H1 (cell line): ENCODE data around the gene FAM193A. TPM values are rescaled to one million over a fixed set of nuclear protein-coding genes. Genes with fewer than 3 reads are reported as not detected.

Source experiments
- CTCF ChIA-PET: fragments of 300-600 bp; sonication (Branson Sonifier 250); formaldehyde crosslinking; loops from one replicate; lab custom pipeline; 2021; ENCODE audit not compliant: partially characterized antibody; lab: Charles Lee
- POLR2A ChIA-PET: fragments of 300-600 bp; sonication (Branson Sonifier 250); formaldehyde crosslinking; loops from one replicate; lab custom pipeline; 2021; ENCODE audit warnings: inconsistent platforms; ENCODE audit not compliant: partially characterized antibody; lab: Charles Lee
- DNase-seq, 2 experiments: peaks; one replicate each; pipeline versions ENCODE4 v3.0.0 to v3.0.0-alpha.2; 2010 to 2022; ENCODE audit warnings: low spot score in 2 of 2, low read depth in 1 of 2, mixed read lengths in 1 of 2
- FAIRE-seq: peaks from 2 replicates; lab custom pipeline; 2011; peaks lifted over from hg19 to GRCh38; lab: Jason Lieb, UNC
- H2AFZ ChIP-seq: 2 replicates; pipeline ENCODE4 v1.8.1; 2012; ENCODE audit warnings: low read length, inconsistent platforms
- H2AK5ac ChIP-seq: 2 replicates; pipeline ENCODE4 v1.6.1; 2013; ENCODE audit warnings: low read depth, low read length
- H2BK120ac ChIP-seq: replicated peaks from 2 replicates; pipeline ENCODE3; 2013; ENCODE audit warnings: low read depth, low read length, inconsistent platforms
- H2BK12ac ChIP-seq: 2 replicates; pipeline ENCODE4 v1.6.1; 2013; ENCODE audit warnings: low read depth, low read length
- H2BK15ac ChIP-seq: 2 replicates; pipeline ENCODE4 v1.6.1; 2013; ENCODE audit warnings: low read length
- H2BK20ac ChIP-seq: 2 replicates; pipeline ENCODE4 v1.6.1; 2013; ENCODE audit warnings: low read length
- H2BK5ac ChIP-seq: 2 replicates; pipeline ENCODE4 v1.6.1; 2013; ENCODE audit warnings: low read depth, low read length
- H3K14ac ChIP-seq: 2 replicates; pipeline ENCODE4 v1.6.1; 2013; ENCODE audit warnings: inconsistent platforms; ENCODE audit not compliant: insufficient read length
- H3K18ac ChIP-seq: 2 replicates; pipeline ENCODE4 v1.6.1; 2013; ENCODE audit warnings: low read length; ENCODE audit errors: extremely low read depth
- H3K23ac ChIP-seq: 2 replicates; pipeline ENCODE4 v1.6.1; 2013; ENCODE audit warnings: inconsistent platforms; ENCODE audit not compliant: insufficient read length
- H3K23me2 ChIP-seq: 2 replicates; pipeline ENCODE4 v1.6.1; 2013; ENCODE audit warnings: low read depth, low read length
- H3K27ac ChIP-seq: 2 replicates; pipeline ENCODE4 v1.6.1; 2011; ENCODE audit warnings: low read depth, low read length, inconsistent platforms
- H3K27me3 ChIP-seq, 4 experiments: replicated peaks in 1 of 4; 1 replicate in 1 of 4; 2 replicates in 3 of 4; pipeline versions ENCODE4 v1.6.1 to v1.8.1; 2011 to 2013; ENCODE audit warnings: low read length in 3 of 4, mild to moderate bottlenecking in 3 of 4, inconsistent platforms in 2 of 4, mixed read lengths in 2 of 4, moderate library complexity in 1 of 4; ENCODE audit not compliant: control insufficient read depth in 3 of 4, insufficient read depth in 3 of 4; ENCODE audit errors: extremely low read depth in 1 of 4
- H3K36me3 ChIP-seq, 4 experiments: 2 replicates each; pipeline versions ENCODE4 v1.6.1 to v1.8.1; 2011 to 2013; ENCODE audit warnings: mild to moderate bottlenecking in 4 of 4, low read length in 3 of 4, moderate library complexity in 2 of 4, control low read depth in 1 of 4, inconsistent platforms in 1 of 4; ENCODE audit not compliant: insufficient read depth in 4 of 4, control insufficient read depth in 2 of 4
- H3K4ac ChIP-seq: replicated peaks from 2 replicates; pipeline ENCODE3; 2013; ENCODE audit warnings: low read length, low read depth, mixed read lengths, inconsistent platforms; ENCODE audit not compliant: insufficient read length
- H3K4me1 ChIP-seq, 4 experiments: replicated peaks in 1 of 4; 1 replicate in 1 of 4; 2 replicates in 3 of 4; pipeline versions ENCODE4 v1.6.1 to v1.8.1; 2011 to 2013; ENCODE audit warnings: low read length in 3 of 4, inconsistent platforms in 2 of 4, mixed read lengths in 1 of 4; ENCODE audit not compliant: insufficient read depth in 4 of 4, control insufficient read depth in 3 of 4
- H3K4me2 ChIP-seq, 2 experiments: 2 replicates each; pipeline versions ENCODE4 v1.6.1 to v1.8.1; 2011 to 2013; ENCODE audit warnings: low read depth in 2 of 2, low read length in 2 of 2, control low read depth in 1 of 2, inconsistent platforms in 1 of 2, mild to moderate bottlenecking in 1 of 2; ENCODE audit not compliant: insufficient read depth in 1 of 2
- H3K4me3 ChIP-seq, 4 experiments: fragments of 200-600, 300-600 bp in 1 of 4; sonication (generic), shearing (Covaris generic), sonication (Bioruptor Twin) in 1 of 4; 2 replicates each; pipeline versions ENCODE4 v1.5.1 to v1.8.1; 2011 to 2016; ENCODE audit warnings: low read length in 4 of 4, low read depth in 3 of 4, control low read depth in 2 of 4, inconsistent platforms in 2 of 4, mild to moderate bottlenecking in 2 of 4, mixed read lengths in 1 of 4, moderate library complexity in 1 of 4; ENCODE audit not compliant: insufficient read depth in 2 of 4; ENCODE audit errors: extremely low read depth in 1 of 4
- H3K56ac ChIP-seq: replicated peaks from 2 replicates; pipeline ENCODE3; 2013; ENCODE audit warnings: low read depth, mild to moderate bottlenecking, mixed read lengths, low read length, inconsistent platforms; ENCODE audit not compliant: insufficient read length
- H3K79me1 ChIP-seq: 2 replicates; pipeline ENCODE4 v1.6.1; 2013; ENCODE audit warnings: low read depth, low read length, control low read depth
- H3K79me2 ChIP-seq, 2 experiments: 2 replicates each; pipeline versions ENCODE4 v1.6.1 to v1.8.1; 2012 to 2013; ENCODE audit warnings: low read length in 2 of 2, mild to moderate bottlenecking in 2 of 2, inconsistent platforms in 1 of 2; ENCODE audit not compliant: insufficient read depth in 2 of 2, control insufficient read depth in 1 of 2
- H3K9ac ChIP-seq, 4 experiments: replicated peaks in 1 of 4; 1 replicate in 1 of 4; 2 replicates in 3 of 4; pipeline versions ENCODE4 v1.6.1 to v1.8.1; 2011 to 2013; ENCODE audit warnings: low read depth in 3 of 4, low read length in 3 of 4, control low read depth in 2 of 4, mild to moderate bottlenecking in 2 of 4, moderate library complexity in 2 of 4, inconsistent platforms in 1 of 4; ENCODE audit errors: extremely low read depth in 1 of 4
- H3K9me3 ChIP-seq, 2 experiments: 2 replicates each; pipeline versions ENCODE4 v1.6.1 to v1.8.1; 2012 to 2013; ENCODE audit warnings: mild to moderate bottlenecking in 2 of 2, moderate library complexity in 2 of 2, control low read depth in 1 of 2, inconsistent platforms in 1 of 2, low read depth in 1 of 2, low read length in 1 of 2, mixed read lengths in 1 of 2; ENCODE audit not compliant: insufficient read depth in 2 of 2
- H4K20me1 ChIP-seq, 2 experiments: replicated peaks in 1 of 2; 2 replicates each; pipeline versions ENCODE3 to v1.8.1; 2011 to 2013; ENCODE audit warnings: inconsistent platforms in 2 of 2, low read length in 2 of 2, mild to moderate bottlenecking in 1 of 2; ENCODE audit not compliant: insufficient read depth in 2 of 2, control insufficient read depth in 1 of 2
- H4K5ac ChIP-seq: 2 replicates; pipeline ENCODE4 v1.6.1; 2013; ENCODE audit warnings: low read length, low read depth, mixed read lengths, inconsistent platforms; ENCODE audit not compliant: insufficient read length
- H4K8ac ChIP-seq: 2 replicates; pipeline ENCODE4 v1.8.0; 2013; ENCODE audit warnings: mild to moderate bottlenecking, moderate library complexity, low read length, inconsistent platforms; ENCODE audit not compliant: insufficient read depth; ENCODE audit errors: extremely low read depth
- H4K91ac ChIP-seq: replicated peaks from 2 replicates; pipeline ENCODE3; 2013; ENCODE audit warnings: low read length, mixed read lengths, inconsistent platforms; ENCODE audit not compliant: insufficient read length
- CTBP2 ChIP-seq: IDR thresholded peaks from 2 replicates; pipeline ENCODE4 v1.7.0; 2011; ENCODE audit warnings: borderline replicate concordance, mild to moderate bottlenecking, moderate library complexity, mixed read lengths, low read length; ENCODE audit not compliant: insufficient read depth, insufficient read length
- HDAC6 ChIP-seq: IDR thresholded peaks from one replicate; pipeline ENCODE4 v1.7.1; 2012; ENCODE audit warnings: low read depth, mild to moderate bottlenecking, inconsistent platforms, low read length, moderate library complexity
- NANOG ChIP-seq: IDR thresholded peaks from 2 replicates; pipeline ENCODE4 v1.6.1; 2011; ENCODE audit warnings: low read length, low read depth, mild to moderate bottlenecking, inconsistent platforms; ENCODE audit not compliant: insufficient read depth, poor library complexity, severe bottlenecking
- NRF1 ChIP-seq: IDR thresholded peaks from 2 replicates; pipeline ENCODE4 v1.6.1; 2011; ENCODE audit warnings: mild to moderate bottlenecking, low read depth, low read length, improper control_type of control experiment
- RNF2 ChIP-seq: fragments of 200-900, 300-1000 bp; sonication (generic); IDR thresholded peaks from 2 replicates; pipeline ENCODE4 v1.7.1; 2016; ENCODE audit warnings: borderline replicate concordance, low read depth, mild to moderate bottlenecking, antibody characterized with exemption, low read length; ENCODE audit not compliant: poor library complexity, severe bottlenecking; ENCODE audit errors: missing control alignments
- RXRA ChIP-seq: IDR thresholded peaks from 2 replicates; pipeline ENCODE4 v1.6.1; 2011; ENCODE audit warnings: low read depth, mild to moderate bottlenecking, low read length, moderate library complexity; ENCODE audit not compliant: insufficient read depth
- WGBS, 2 experiments: shearing (Covaris generic) in 1 of 2; methylation state at CpG; one replicate each; pipeline versions ENCODE4 v1.1.6 to v1.1.7; 2013 to 2015; ENCODE audit warnings: low lambda C conversion rate in 2 of 2, mixed read lengths in 2 of 2, inconsistent platforms in 1 of 2, low coverage in 1 of 2, missing lambda C conversion rate in 1 of 2; ENCODE audit not compliant: insufficient replicate concordance in 2 of 2, insufficient coverage in 1 of 2, insufficient read length in 1 of 2; ENCODE audit errors: extremely low coverage in 1 of 2, missing lambda C conversion rate in 1 of 2; 5-methylcytosine and 5-hydroxymethylcytosine counted together
- polyA plus RNA-seq, 7 experiments: library from polyadenylated mRNA; depleted of rRNA in 3 of 7; stranded (reverse) in 5 of 7; unstranded in 2 of 7; fragments of >200 nt in 5 of 7; fragments of 200-250 nt in 2 of 7; gene quantifications; 1 replicate in 5 of 7; 2 replicates in 1 of 7; 4 replicates in 1 of 7; pipeline versions ENCODE4 v1.2.1 to v1.2.3, GENCODE V29; 2011 to 2013; ENCODE audit warnings: missing spikeins in 2 of 7, mixed read lengths in 2 of 7
- total RNA-seq: library from RNA; stranded (reverse); fragmentation: NEBNext Ultra II Directional; extraction: Animal tissue kit (Norgen Biotek cat#: 25700); gene quantifications from 2 replicates; pipeline ENCODE4 v1.2.1, GENCODE V29; 2021
- TF ChIP-seq, protein P1 (sequence below): IDR thresholded peaks from 2 replicates; pipeline ENCODE4 v1.6.1; 2011; ENCODE audit warnings: low read depth, mild to moderate bottlenecking, low read length; ENCODE audit not compliant: insufficient read depth

FAM193A gene
- total and polyA plus RNA-seq, 2 of the 8 experiments (the other 6 are each of a cell fraction or from before 2014, with no cell fraction given): 8.7 to 26.2 TPM

GRCh38 chr4:2741626-2742025 is 205.2 kb downstream of the FAM193A start:
- Histone ChIP-seq H3K14ac (no peak overlapping the region), H2BK5ac (no peak overlapping the region), H3K9me3 (no peaks in the 10 kb centered on the region), H3K4ac (no peak overlapping the region), H2BK15ac (no peak overlapping the region), H3K4me3 (no peak overlapping the region), H3K79me2 (no peaks in the 10 kb centered on the region), H3K9ac (no peak overlapping the region), H2BK12ac (no peak overlapping the region), H3K4me1 (no peaks in the 10 kb centered on the region), H3K36me3 (peaks cover 6 to 26% (median 15%) of the 10 kb centered on the region in 4 experiments; a peak in 6 of 8 replicates), H3K23me2 (no peaks in the 10 kb centered on the region), H4K5ac (no peak overlapping the region), H3K4me2 (no peak overlapping the region), H2BK120ac (no peak overlapping the region), H3K79me1 (peaks cover 2% of the 10 kb centered on the region; the same call in 1 of the 2 replicates), H3K18ac (no peak overlapping the region), H3K27ac (no peak overlapping the region), H4K20me1 (peaks cover 0 to under 1% of the 10 kb centered on the region in 2 experiments), H2AK5ac (no peak overlapping the region), H4K8ac (no peak overlapping the region), H3K27me3 (no peaks in the 10 kb centered on the region; a peak in 1 of 7 replicates), H4K91ac (no peak overlapping the region), H2AFZ (no peak overlapping the region), H3K56ac (no peak overlapping the region), H2BK20ac (no peak overlapping the region), H3K23ac (no peak overlapping the region)
- DNase-seq (no peak), FAIRE-seq (no peak)
- ChIA-PET CTCF (interaction anchor here (0.9 to 1.2 kb wide), 4 partner anchors 8 to 208 kb away, joined by 3 to 4 read pairs (median 4); no protein-coding TSS in a partner anchor), POLR2A (no interaction called here)
- 88% methylated on average over 9 of the region's 9 CpGs; no CpG with 5 or more reads in 1 of the 2 experiments for WGBS, 2 experiments
- TF ChIP-seq RXRA (no peak), NRF1 (no peak), CTBP2 (no peak), RNF2 (no peak), NANOG (no peak), HDAC6 (no peak)
- TF ChIP-seq, protein P1, sequence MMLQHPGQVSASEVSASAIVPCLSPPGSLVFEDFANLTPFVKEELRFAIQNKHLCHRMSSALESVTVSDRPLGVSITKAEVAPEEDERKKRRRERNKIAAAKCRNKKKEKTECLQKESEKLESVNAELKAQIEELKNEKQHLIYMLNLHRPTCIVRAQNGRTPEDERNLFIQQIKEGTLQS: no peak
